ENCODE measurements around the gene RPL36A.

DNA sequence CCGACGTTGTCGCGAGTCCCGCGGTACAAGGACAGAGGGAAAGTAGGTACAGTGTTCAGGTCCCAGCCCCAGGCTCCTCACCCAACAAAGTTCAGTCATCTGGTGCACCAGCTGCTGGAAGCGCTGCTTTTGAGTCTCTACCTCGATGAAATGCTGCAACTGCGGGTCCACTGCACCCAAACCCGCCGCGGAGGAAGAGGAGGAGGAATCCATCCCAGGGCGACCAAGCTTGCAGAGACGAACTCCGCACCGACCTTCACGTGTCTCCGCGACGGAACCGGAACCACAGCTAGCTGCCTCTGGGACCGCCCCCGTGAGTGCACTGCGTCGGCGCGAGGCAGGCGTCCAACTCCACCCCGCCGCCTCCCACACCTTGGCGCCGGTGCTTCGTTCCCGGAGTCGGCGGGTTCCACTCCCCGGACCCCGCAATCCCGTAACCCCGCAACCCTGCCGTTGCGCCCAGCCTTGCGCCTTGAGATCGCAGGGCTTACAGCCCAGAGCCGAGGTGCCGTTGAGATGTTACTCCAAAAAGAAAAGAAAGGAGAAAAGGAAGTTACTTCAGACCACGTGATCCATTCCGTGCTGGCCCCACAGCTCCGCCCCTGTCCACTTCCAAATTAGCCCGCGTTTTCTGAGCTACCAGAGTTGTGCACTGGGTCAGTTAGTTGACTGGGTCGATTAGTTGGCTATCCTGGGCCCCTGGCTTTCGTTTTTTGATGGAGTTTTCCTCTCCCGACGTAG, 42.2 kb upstream of the RPL36A start, which contains the start of gene TIMM8A:
- no peak for TF ChIP-seq CEBPZ (IDR thresholded peaks at IDR 0.05; ENCODE audit: borderline replicate concordance, low read depth, low read length)
- TF ChIP-seq FOXJ3 (CRISPR knock-in tag; IDR thresholded peaks at IDR 0.05), result no peak
- TF ChIP-seq CTCF (IDR thresholded peaks at IDR 0.05 in 2 of 3, conservative IDR thresholded peaks at IDR 0.05 in 1 of 3; ENCODE audit: insufficient read depth in 2 of 3, low read depth in 1 of 3, low read length in 3 of 3), result 0 out of 6 replicates have a peak, but pooled peaks of 1 of the 3 experiments have one; percentile 10
- no peak for TF ChIP-seq GTF2F1 (IDR thresholded peaks at IDR 0.05; ENCODE audit: low read depth, low read length)
- no peak for TF ChIP-seq ERF (CRISPR knock-in tag; IDR thresholded peaks at IDR 0.05)
- TF ChIP-seq RCOR1 (IDR thresholded peaks at IDR 0.05; ENCODE audit: borderline replicate concordance in 1 of 2, low read depth in 2 of 2, low read length in 2 of 2), result no peak
- no peak for TF ChIP-seq SETDB1 (IDR thresholded peaks at IDR 0.05; ENCODE audit: low read length)

All from K562 (cell line).